Measurements from ENCODE around the gene DYNC2I2.
"Not testable (repeated sequence)": the region's sequence is repeated elsewhere in the genome, so short reads cannot be mapped to it uniquely, and the experiment has no call there.

The DYNC2I2 gene

DNA sequence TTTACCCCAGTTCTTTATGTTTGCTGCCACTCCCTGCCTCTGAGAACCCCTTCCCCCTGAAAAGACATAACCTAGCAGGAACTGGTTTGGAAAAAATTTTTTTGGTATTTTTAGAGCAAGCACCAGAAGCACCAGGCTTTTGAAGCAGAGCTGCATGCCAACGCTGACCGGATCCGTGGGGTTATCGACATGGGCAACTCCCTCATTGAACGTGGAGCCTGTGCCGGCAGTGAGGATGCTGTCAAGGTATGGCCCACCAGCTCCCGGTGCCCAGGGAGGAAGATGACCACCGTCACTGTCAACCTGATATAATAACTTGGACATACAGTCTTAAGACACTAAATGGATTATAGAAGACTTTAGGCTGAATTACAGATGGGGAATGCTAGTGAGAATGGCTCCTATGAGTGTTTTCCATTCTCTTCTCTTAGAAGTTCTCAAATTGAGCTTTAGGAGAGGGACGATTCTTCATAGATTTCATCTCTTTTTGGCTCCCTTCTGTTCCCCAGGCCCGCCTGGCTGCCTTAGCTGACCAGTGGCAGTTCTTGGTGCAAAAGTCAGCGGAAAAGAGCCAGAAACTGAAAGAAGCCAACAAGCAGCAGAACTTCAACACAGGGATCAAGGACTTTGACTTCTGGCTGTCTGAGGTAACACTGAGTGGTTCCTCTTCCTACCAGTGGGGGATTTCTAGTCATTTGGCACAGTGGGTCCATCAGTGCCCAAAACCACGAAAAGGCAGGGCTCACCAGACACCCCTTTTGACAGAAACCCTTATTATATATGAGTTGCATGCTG lies 44.9 kb downstream of the DYNC2I2 start:
- no peak for DNase-seq

DNA sequence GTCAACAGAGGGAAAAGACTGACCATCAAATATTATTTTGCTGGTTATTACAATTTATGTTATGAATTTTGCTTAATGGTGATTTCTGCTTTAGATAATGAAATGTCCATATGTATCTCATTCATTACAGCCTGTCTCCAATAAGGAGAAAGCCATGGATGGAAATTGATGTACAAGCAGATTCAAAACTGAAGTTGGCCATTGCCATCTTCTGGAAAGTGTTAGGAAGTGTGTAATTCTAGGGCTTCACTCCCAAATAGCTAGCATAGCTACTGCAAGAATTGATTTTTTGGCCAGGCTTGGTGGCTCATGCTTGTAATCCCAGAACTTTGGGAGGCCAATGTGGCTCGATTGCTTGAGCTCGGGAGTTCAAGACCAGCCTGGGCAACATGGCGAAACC lies 45.8 kb downstream of the DYNC2I2 start:
- DNase-seq: no peak

GRCh38 chr9:128607642-128608350 lies 48.9 kb downstream of the DYNC2I2 start:
- no peak for DNase-seq

- DNase-seq: no peak
Observed at GRCh38 chr9:128603697-128604096, 53.0 kb downstream of the DYNC2I2 start.

- no peak for DNase-seq
Observed at GRCh38 chr9:128600099-128600498, 56.5 kb downstream of the DYNC2I2 start.

GRCh38 chr9:128595471-128595870 lies 61.2 kb downstream of the DYNC2I2 start:
- DNase-seq: no peak

DNA sequence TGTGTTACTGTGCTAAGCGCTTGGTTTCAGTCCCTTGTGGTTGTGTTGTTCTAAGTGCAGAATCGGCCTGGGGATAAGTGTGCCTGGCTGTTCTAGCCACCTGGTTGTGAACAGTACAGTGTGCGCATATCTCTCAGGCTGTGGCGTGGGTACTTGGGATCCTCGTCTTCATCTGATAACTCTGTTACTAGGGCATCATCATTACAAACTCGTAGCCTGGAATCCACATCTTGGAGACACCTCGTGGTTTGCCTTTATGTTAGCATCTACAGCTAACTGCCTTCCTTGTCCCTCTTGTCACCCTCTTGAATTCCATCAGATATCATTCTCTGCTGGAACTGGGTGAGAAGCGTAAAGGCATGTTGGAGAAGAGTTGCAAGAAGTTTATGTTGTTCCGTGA lies 62.8 kb downstream of the DYNC2I2 start:
- DNase-seq: no peak

- no peak for DNase-seq
Observed at GRCh38 chr9:128593039-128593438, 63.6 kb downstream of the DYNC2I2 start.

GRCh38 chr9:128588581-128589233 lies 67.9 kb downstream of the DYNC2I2 start:
- DNase-seq: no peak

GRCh38 chr9:128587453-128587852 lies 69.2 kb downstream of the DYNC2I2 start:
- DNase-seq: no peak

DNA sequence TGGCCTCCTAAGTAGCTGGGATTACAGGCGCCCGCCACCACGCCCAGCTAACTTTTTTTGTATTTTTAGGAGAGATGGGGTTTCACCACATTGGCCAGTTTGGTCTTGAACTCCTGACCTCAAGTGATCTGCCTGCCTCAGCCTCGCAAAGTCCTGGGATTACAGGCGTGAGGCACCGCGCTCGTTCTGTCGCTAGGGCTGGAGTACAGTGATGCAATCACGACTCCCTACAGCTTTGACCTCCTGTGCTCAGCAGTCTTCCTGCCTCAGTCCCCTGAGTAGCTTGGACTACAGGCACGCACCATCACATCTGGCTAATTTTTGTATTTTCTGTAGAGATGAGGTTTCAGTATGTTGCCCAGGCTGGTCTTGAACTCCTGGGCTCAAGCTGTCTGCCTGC lies 69.7 kb downstream of the DYNC2I2 start:
- DNase-seq: not testable (repeated sequence)

- DNase-seq: not testable (repeated sequence)
Observed at GRCh38 chr9:128585155-128585554, 71.5 kb downstream of the DYNC2I2 start.
